GM18498 (cell line): Measurements from ENCODE around the gene GLA.
A peak's percentile ranks its signal among the peaks of the same experiment; 100 is the strongest.

Experiments
- ATAC-seq: cut with Tn5 transposase; IDR thresholded peaks from one replicate; pipeline ENCODE4 v1.9.1; 2021; ENCODE audit warnings: mild to moderate bottlenecking, moderate library complexity; ENCODE audit not compliant: unreplicated experiment

The GLA gene

DNA sequence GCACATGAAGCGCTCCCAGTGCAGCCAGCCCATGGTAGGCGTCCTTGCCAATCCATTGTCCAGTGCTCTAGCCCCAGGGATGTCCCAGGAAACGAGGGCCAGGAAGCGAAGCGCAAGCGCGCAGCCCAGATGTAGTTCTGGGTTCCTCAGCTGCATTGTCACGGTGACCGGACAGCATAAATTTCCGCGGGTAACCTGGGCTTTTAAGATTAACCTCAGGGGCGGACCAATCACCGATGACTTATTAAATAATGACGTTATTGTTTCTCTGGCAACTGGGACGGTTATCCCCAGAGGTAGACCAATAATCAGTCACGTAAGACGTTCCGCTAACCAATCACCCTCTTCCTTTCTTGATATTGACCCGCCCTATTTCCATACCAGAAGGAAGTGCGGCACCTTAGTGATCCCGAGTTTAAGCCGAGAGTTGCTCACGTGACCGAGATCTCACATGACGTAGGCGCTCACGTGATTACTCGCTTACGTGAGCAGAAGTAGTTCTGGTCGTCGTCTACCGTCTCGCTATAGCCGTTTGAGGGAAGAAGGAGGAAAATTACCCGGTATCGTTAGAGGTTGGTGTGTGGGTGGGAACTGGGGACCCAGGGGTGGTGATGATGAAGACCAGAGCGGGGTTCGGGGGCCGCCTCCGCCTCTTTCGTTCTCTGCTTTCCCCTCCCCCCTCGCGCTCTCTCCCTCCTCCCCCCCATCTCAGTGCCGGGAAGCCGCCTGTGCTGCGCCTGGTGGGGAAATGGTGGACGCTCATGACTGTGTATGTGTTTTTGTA is at the start of gene GLA, which contains the start of gene HNRNPH2:
TSS of gene GLA (minus strand) at position 178 of the 784 bp plus-strand sequence. CDS start at position 156, 22 bp downstream.
TSS of gene HNRNPH2 (plus strand) at position 475 of the 784 bp plus-strand sequence. CDS start 3,767 bp downstream, outside the sequence.
- peak; percentile 92 for ATAC-seq

GRCh38 chrX:101452056-101452455 is 44.3 kb upstream of the GLA start:
- ATAC-seq, result no peak

DNA sequence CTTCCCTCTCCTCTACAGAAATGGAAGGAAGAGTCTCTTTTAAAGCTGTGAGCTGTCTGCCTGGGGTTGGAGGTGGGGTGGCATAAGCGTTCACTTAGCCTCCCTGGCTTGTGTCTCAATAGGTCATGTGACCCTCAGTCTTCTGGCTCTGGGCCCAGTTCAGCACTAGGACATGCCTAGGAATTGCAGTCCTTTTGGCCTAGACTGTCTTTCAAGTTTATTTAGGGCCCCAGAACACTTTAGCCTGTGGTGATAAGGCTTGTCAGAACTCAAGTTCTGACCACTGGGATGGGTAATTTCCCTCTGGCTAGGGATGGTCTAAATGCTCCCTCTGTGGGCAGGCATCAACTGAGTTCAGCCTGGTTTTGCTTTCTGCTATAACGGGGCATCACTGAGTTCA is 43.2 kb upstream of the GLA start:
- ATAC-seq, result no peak

- no peak for ATAC-seq
Observed at GRCh38 chrX:101450085-101450484, 42.4 kb upstream of the GLA start.

DNA sequence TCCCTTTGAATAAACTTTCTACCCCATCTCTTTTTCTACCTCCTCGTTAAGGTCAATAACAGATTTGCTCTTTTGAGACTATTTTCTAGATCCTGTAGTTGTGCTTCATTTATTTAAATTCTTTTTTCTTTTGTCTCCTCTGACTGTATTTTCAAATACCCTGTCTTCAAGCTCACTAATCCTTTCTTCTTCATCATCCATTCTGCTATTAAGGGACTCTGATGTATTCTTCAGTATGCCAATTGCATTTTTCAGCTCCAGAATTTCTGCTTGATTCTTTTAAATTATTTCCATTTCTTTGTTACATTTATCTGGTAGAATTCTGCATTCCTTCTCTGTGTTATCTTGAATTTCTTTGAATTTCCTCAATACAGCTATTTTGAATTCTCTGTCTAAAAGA is 41.6 kb upstream of the GLA start:
- ATAC-seq, result no peak

GRCh38 chrX:101442085-101442484 is 34.4 kb upstream of the GLA start:
- ATAC-seq, result no peak

- ATAC-seq, result peak; percentile 97
Observed at GRCh38 chrX:101430457-101431078, 22.8 kb upstream of the GLA start.

DNA sequence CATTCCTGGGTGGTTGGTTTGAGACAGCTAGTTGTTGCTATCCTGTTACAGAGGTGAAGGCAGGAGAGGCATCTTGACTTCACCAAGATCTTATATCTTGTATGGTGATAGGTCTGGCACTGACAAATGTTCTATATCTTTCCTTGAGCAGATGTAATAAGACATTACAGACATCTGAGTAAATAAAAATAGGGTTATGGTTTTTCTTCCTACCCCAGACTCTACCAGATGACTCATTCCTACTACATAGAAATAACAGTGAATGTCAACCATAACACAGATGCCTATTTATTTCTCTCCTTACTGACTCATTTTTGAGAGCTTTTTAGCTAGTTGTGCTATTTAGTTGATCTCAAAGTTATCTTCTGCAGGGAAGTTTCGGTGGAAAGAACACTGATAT is 22.2 kb upstream of the GLA start:
- ATAC-seq, result peak; percentile 59

GRCh38 chrX:101427954-101428353 is 20.2 kb upstream of the GLA start:
- no peak for ATAC-seq

DNA sequence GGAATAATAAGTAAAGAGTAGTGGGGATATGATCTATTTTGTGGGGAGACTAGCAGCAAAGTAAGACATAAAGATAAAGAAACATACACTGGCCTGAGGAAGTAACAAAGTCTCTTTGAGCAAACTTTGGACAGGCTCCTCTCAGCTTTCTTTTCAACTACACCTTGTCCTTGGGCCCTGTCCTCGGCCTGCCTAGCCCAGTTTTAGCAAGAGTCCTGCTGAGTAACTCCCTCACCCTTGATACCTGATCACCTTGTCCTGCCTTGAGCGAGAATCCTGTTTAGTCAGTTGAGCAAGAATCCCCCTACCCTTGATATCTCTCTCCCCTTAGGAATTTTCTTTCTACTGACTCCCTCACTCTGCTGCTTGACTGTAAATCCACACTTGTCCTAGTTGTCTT is 11.8 kb upstream of the GLA start:
- ATAC-seq, result no peak

GRCh38 chrX:101417981-101418841 is 10.5 kb upstream of the GLA start:
- peak; percentile 54 for ATAC-seq

DNA sequence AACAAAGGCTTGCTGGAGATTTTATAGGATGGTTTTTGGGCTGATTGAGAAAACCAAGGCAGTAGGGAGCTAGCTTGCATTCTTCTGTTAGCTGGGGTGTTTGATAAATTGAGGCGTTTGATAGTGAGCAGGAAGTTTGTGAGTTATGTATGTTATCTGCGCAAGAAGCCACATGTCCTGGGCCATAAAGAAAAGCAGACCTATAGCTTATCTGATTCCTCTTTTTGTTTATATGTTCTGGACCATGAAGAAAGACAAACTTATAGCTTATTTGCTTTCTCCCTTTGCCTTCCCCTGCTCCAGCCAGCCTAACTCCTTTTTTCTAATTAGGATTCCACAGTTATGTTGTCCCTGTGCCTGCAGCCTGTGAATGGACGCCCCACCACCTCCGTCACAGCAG is 9.5 kb upstream of the GLA start:
- ATAC-seq, result no peak

DNA sequence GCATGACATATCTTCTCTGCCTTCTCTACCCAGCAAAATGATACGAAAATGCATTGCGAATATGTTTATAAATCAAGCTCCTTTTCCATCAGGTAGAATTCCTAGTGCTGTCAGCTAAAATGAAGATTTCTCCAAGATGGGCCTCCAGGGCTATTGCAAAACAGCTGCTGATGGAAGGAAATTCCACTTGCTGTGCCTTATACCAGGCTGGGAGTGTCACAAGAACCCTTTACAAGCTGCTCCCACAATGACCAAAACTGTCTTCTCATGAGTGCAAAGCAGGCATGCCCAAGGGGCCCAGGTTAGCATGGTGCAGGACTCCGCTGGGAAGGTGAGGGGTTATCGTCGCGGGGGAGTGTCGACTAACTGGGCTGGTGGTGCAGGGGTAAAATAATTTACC is 9.0 kb upstream of the GLA start:
- no peak for ATAC-seq

- peak; percentile 69 for ATAC-seq
Observed at GRCh38 chrX:101415180-101416145, 7.7 kb upstream of the GLA start.

- no peak for ATAC-seq
Observed at GRCh38 chrX:101411984-101412383, 4.3 kb upstream of the GLA start.

DNA sequence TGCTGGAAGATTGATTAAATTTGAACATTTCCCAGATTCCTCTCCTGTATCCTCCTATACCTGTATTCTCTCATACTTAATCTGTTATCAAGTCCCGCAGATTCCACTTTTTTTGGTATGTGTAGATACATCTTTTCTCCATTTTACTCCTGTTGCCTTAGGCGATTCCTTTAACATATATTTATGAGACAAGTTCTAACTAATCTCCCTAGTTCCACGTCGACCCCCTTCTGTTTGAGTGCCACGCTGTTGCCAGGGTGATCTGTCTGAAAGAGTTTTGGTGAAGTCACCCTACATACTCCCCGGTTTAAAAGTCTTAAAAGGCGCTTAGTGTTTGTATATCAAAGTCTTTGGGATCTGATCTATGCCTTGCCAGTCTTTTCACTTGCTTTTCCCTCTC is 2.7 kb upstream of the GLA start:
- no peak for ATAC-seq

DNA sequence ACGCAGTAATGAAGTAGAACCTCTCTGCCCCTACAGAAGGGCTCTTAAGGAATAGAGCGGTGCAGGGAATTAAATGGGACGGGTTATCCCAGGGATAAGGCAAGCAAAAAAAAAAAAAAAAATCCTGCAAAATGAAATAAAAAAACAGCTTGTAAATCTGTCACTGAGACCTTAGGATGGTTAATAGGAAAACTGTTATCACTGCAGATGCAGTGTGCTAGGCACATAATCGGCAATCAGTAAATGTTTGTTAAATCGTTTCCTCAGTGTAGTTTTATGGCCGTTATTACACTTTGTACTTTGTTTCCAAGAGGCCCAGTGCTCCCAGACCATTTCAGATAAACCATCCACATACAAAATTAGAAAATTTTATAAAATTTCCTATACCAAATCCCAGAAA is 1.3 kb upstream of the GLA start:
- ATAC-seq, result no peak

DNA sequence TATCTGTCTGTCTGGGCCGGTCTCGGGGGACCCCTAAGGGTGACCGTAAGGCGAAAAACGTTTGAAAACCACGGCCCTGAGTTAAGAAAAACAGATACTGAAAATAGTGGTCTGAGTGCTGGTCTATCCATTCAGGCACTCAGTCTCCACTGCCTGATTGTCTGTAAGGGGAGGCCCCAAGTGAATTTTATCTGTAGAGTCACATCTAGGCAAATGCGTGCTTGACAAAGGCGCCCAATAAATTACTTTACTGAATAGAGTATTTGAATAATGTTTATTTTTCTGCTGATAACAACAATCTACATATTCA is 762 bp upstream of the GLA start:
- peak; percentile 23 for ATAC-seq

DNA sequence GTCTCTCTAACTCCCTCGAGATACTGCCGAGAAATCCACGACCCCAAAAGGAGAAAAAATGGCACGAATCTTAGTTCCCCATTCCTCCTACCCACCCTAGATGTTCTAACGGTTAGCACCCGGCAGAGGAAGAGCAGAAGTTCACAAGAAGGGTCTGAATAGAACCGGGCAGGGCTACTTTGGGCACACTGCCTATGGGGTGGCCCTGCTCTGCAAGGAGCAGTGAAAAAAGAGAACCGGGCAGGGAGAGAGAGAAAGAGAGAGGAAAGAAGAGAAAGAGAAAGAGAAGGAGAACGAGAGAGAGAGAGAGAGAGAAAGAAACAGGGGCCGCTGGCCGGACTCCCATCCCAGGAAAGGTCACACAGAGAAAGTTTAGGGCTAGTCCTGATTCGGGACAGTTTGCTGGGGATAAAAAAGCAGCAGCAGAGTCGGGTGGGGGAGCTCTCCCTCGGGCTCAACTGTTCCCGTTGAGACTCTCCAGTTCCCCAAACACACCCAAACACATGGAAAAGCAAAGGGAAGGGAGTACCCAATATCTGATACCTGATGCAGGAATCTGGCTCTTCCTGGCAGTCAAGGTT is 468 bp downstream of the GLA start:
- peak; percentile 4 for ATAC-seq

GRCh38 chrX:101399825-101400224 is 7.9 kb downstream of the GLA start:
- no peak for ATAC-seq
